HG03196 (cell line): ENCODE data around the gene BNIP5.
"Not testable (repeated sequence)": the region's sequence is repeated elsewhere in the genome, so short reads cannot be mapped to it uniquely, and the experiment has no call there.

Experiments
- ATAC-seq: cut with Tn5 transposase; IDR thresholded peaks from one replicate; pipeline ENCODE4 v1.9.1; 2021; ENCODE audit not compliant: unreplicated experiment

The BNIP5 gene

DNA sequence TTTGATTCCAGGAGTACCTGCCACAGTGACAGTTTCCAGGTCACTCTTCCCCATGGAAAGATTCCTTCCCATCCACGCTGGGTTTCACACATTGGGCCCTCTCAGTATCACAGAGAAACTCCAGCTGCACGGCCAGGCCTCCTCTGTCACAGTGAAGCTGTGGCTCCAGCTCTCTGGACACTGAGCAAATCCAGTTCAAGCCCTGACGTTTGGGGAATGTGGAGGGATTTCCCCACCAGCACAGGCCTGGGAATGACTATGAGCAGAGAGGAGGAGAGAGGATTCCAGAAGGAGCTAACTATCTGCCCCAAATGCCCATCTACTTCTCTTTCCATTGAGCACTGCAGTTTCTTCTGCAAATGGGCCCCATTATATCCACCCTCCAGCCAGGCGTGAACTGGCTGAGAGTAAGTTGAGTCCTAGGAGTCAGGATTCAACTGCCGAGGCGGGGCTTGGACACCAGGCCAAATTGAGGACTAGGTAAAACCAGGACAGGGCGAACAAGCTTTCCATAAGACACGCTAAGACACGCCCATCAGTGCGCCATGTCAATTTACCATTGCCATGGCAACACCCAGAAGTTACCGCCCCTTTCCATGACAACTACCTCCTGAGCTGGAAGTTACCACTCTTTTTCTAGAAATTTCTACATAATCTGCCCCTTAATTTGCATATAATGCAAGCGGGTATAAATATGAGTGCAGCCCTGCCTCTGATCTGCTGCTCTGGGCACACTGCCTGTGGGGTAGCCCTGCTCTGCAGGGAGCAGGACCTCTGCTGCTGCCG is 9.2 kb upstream of the BNIP5 start:
- ATAC-seq: no peak

- no peak for ATAC-seq
These were observed 6.5 kb upstream of the BNIP5 start for GRCh38 chr6:36343109-36343680.

DNA sequence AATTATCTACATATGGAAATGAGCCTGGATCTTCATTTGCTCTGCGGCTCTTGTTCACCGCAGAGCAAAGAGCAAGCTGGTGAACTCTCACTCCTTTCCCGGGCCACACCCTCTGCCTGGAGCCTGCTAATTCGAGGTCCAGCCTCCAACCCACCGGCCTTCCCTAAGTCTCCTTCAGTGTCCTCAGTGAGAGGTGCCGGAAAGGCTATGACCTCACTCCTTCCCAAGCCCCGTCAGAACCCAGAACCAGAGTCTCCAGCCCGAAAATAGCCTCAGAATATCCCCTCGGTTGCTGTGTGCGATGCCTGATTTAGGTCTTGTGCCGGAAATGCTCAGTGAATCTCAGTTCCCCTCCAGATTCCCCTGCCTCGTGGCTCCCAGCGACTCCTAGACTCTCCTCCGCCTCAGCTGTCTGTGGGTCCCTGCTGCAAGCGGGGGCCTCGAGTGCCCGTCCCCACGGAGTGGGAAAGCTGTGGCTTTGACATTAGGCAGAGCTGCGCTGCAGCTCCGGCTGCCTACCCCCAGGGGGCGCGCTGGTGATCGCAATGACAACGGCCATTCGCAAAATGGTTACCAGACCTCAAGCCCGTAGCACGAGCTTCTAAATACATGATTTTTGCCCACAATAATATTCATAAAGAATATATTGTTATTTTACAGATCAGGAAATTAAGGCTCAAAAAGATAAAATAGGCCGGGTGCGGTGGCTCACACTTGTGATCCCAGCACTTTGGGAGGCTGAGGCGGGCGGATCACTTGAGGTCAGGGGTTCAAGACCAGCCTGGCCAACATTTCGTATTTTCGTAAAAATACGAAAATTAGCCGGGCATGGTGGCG is 4.1 kb upstream of the BNIP5 start:
- ATAC-seq: no peak

DNA sequence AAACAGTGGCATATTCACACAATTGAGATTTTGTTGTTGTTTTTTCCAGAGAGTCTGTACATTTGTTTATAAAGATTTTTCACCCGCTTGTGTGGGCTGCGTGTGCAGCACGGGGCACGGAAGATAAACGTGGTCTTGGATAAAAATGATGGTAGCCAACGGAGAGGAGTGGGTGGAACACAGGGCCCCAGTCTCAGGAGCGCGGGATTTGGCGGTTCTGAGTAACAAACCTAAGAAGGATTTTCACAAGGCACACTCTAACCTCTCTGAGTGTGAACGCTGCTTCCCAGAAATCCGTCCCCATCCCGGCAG is 3.6 kb upstream of the BNIP5 start:
- ATAC-seq: no peak

GRCh38 chr6:36339146-36339545 is 2.5 kb upstream of the BNIP5 start:
- no peak for ATAC-seq

DNA sequence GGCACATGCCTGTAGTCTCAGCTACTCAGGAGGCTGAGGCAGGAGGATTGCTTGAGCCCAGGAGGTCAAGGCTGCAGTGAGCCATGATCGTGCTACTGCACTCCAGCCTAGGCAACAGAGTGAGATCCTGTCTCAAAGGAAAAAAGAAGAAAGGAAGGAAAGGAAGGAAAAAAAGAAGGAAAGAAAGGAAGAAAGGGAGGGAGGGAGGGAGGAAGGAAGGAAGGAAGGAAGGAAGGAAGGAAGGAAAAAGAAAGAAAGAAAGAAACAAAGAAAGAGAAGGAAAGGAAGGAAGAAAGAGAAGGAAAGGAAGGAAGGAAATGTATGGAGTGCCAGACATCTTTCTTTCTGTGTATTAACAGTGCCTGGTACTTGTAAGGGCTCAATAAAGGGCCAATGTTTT is 1.5 kb upstream of the BNIP5 start:
- ATAC-seq: not testable (repeated sequence)

GRCh38 chr6:36337814-36338213 is 1.1 kb upstream of the BNIP5 start:
- no peak for ATAC-seq

- ATAC-seq: no peak
These were observed 429 bp downstream of the BNIP5 start for GRCh38 chr6:36336208-36336710.

DNA sequence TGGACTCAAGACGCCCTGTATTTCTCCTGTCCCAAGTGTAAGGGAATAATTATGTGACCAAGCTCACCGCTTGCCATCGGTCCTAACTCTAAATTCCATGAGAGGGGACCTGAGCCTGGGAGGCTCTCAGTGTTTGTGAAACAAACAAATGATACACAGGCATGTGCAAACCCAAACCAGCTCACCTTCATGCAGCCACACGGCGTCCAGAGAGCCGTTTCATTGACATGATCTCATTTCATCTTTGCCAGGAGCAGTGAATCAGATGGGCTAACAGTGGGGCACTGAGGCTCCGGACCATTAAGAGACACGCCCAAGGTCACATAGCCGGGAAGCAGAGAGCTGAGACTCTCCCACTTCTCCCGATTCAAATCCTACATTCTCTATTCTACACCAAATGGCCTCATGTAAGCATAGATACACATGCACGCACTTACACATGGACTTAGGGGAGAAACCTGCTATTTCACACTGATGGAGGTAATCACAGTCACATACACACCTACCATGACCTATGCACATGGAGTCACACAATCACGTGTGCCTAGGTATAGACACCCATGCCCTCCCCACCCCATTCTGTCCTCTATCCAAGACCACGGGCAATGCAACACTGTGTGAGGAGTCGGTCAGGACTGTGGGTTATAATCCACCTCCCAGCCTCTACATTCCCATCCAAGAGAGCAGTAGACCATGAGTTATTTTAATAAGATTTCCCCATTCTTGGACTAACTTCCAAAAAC is 1.1 kb downstream of the BNIP5 start:
- ATAC-seq: no peak

- no peak for ATAC-seq
These were observed 1.7 kb downstream of the BNIP5 start for GRCh38 chr6:36334832-36335459.

GRCh38 chr6:36333931-36334725 is 2.6 kb downstream of the BNIP5 start:
- no peak for ATAC-seq

- no peak for ATAC-seq
These were observed 3.4 kb downstream of the BNIP5 start for GRCh38 chr6:36333171-36333895.

GRCh38 chr6:36331381-36331780 is 5.3 kb downstream of the BNIP5 start:
- no peak for ATAC-seq

DNA sequence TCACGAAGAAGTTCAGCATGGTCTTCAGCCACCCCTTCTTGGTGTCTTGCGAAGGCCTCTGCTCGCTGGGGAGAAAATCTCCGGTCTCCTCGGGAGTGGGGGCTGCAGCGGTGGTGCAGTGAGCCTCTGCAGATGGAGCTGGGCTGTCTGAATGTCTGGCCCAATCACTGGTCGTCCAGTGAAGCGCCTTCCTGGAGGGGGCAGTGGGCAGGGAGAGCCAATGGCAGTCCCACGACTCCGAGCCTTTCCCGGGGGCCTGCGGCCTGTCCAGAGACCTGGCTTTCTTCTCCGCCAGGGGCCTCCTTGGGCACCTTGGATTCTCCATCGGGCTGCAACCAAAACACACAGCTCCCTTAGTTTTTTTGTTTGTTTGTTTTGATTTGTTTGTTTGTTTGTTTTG is 6.3 kb downstream of the BNIP5 start:
- no peak for ATAC-seq

DNA sequence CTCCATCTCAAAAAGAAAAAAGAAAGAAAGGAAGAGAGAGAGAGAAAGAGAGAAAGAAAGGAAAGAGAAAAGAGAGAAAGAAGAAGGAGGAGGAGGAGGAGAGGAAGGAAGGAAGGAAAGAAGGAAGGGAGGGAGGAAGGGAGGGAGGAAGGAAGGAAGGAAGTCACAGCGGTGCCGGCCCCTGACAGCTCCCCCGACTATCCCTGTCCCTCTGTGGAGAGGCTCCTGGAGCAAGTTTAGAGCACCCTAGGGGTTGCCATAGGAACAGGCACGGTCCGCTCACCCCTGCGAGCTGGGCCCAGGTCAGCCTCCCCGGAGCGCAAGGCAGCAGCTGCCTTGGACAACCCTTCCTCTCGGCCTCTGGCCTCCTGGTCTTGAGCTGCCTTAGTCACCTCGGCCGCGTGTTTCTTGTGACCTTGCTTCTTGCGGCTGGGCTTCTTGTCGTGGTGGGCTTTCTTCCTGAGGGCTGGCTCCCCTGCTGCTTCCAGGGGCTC is 6.8 kb downstream of the BNIP5 start:
- no peak for ATAC-seq

DNA sequence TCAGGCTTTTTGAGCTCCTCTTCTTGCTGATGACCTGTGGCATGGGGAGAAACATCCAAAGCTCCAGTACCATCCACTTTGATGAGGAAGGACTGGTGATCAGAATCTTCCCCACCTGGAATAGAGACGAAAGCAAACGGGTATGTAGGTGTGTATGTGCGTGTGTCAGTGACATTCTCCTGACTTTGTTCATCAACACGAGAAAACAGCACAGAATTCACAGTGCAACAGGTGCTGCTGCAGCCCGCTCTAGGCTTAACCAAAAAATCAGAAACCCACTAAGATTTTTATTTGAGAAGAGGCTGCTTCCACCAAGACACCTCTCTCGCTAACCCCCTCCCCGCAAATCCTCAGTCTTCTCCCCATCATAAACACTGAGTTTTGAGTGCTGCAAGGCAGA is 8.1 kb downstream of the BNIP5 start:
- no peak for ATAC-seq

DNA sequence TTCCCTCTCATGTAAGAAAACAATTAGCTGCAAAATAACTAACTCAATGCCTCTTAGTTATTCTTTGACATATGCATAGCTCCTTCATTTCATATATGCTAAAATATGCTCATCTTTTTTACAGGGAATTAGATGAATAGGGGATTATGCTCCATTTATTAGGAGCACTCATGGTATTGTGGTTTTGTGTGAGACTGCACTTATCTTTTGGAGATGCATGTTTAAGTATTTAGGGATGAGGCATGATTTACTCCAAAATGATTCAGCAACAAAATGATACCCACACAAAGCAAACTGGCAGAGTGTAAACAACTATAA is 8.8 kb downstream of the BNIP5 start:
- ATAC-seq: no peak

DNA sequence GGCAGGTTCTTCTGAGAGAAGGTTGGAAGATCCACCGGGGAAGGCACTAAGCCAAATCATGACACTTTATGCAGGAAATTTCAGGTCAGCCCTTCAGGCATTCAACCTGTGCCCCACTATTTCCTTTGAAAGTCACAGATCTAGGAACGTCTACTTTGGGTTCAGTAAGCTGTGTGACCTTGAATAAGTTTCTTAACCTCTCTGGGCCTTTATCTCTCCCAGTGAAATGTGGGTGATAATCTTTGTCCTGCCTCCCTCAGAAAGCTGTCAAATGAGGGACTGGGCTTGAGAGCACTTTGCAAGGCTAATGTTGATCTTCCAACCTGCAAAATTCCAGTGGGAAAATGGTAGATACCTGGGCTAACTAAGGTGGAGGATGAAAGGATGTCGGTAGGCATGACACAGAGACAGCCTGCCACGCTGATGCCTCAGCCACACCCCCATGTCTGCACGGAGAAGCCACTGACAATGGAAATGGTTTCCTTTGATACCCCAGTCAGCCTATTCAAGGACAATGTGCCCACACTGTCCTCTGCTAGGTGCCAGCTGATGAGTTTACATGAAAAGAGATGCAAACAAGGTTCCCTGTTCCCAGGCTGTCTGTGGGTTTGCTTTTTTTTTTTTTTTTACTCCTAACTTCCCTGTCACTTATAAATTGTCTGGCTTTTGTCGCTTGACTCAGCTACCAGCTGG is 9.3 kb downstream of the BNIP5 start:
- no peak for ATAC-seq
